HepG2 (cell line): ENCODE results near the gene KIAA0930. TPM values are rescaled to one million over a fixed set of nuclear protein-coding genes. Genes with fewer than 3 reads are reported as not detected.

Source experiments
- CCDC6 ChIP-seq: sonication (generic); formaldehyde crosslinking; IDR thresholded peaks from 2 replicates; pipeline ENCODE4 v1.8.1; 2022; ENCODE audit warnings: mild to moderate bottlenecking, missing genetic modification reagents, moderate library complexity
- CEBPB ChIP-seq: IDR thresholded peaks from 2 replicates; pipeline ENCODE4 v1.6.1; 2011; ENCODE audit warnings: low read depth, low read length, improper control_type of control experiment, borderline replicate concordance
- CREM ChIP-seq, 2 experiments: sonication (generic) in 1 of 2; formaldehyde crosslinking in 1 of 2; IDR thresholded peaks; 2 replicates each; pipeline versions ENCODE4 v1.4.0 to v1.6.1; 2016 to 2020; ENCODE audit warnings: antibody characterized with exemption in 1 of 2, mild to moderate bottlenecking in 1 of 2, missing genetic modification reagents in 1 of 2
- GATAD2A ChIP-seq: IDR thresholded peaks from 2 replicates; pipeline ENCODE4 v1.6.1; 2016
- GFI1 ChIP-seq: sonication (generic); formaldehyde crosslinking; IDR thresholded peaks from 2 replicates; pipeline ENCODE4 v1.5.0; 2020; ENCODE audit warnings: missing genetic modification reagents, mild to moderate bottlenecking, borderline replicate concordance
- HNF4A ChIP-seq: sonication (generic); formaldehyde crosslinking; IDR thresholded peaks from 2 replicates; pipeline ENCODE4 v1.4.0; 2020; ENCODE audit warnings: missing genetic modification reagents
- KDM3A ChIP-seq: IDR thresholded peaks from 2 replicates; pipeline ENCODE4 v1.6.1; 2018; ENCODE audit warnings: low read depth, missing compliant biosample characterization
- NBN ChIP-seq: fragments of 450-650 bp; conservative IDR thresholded peaks from 2 replicates; pipeline ENCODE4 v1.6.1; 2017
- PLRG1 ChIP-seq: fragments of 450-650 bp; conservative IDR thresholded peaks from 2 replicates; pipeline ENCODE4 v1.6.1; 2016
- POGZ ChIP-seq: sonication (generic); formaldehyde crosslinking; IDR thresholded peaks from 2 replicates; pipeline ENCODE4 v1.4.0; 2020; ENCODE audit warnings: mild to moderate bottlenecking, missing genetic modification reagents
- YEATS2 ChIP-seq: sonication (generic); formaldehyde crosslinking; IDR thresholded peaks from 2 replicates; pipeline ENCODE4 v1.4.0; 2020; ENCODE audit warnings: missing genetic modification reagents, borderline replicate concordance
- ZBTB7B ChIP-seq: sonication (generic); formaldehyde crosslinking; IDR thresholded peaks from 2 replicates; pipeline ENCODE4 v1.4.0; 2020; ENCODE audit warnings: missing genetic modification reagents
- ZKSCAN5 ChIP-seq: sonication (generic); formaldehyde crosslinking; IDR thresholded peaks from 2 replicates; pipeline ENCODE4 v1.5.1; 2020; ENCODE audit warnings: mild to moderate bottlenecking, missing genetic modification reagents
- ZNF264 ChIP-seq: sonication (generic); formaldehyde crosslinking; IDR thresholded peaks from 2 replicates; pipeline ENCODE4 v1.4.0; 2020; ENCODE audit warnings: missing genetic modification reagents
- ZNF317 ChIP-seq: sonication (generic); formaldehyde crosslinking; IDR thresholded peaks from 2 replicates; pipeline ENCODE4 v1.5.0; 2020; ENCODE audit warnings: mild to moderate bottlenecking, missing genetic modification reagents
- ZNF546 ChIP-seq: sonication (generic); formaldehyde crosslinking; conservative IDR thresholded peaks from 2 replicates; pipeline ENCODE4 v1.8.1; 2023; ENCODE audit warnings: mild to moderate bottlenecking, missing genetic modification reagents
- polyA plus RNA-seq, 8 experiments: library from polyadenylated mRNA; depleted of rRNA in 3 of 8; stranded (reverse) in 7 of 8; unstranded in 1 of 8; fragments of >200 nt; fragmentation: Illumina TruSeq in 4 of 8; extraction: Trizol in 4 of 8; gene quantifications; 2 replicates each; pipeline versions ENCODE4 v1.2.1 to v1.2.3, GENCODE V29; 2011 to 2016; ENCODE audit warnings: low read depth in 4 of 8, missing spikeins in 1 of 8, mixed read lengths in 1 of 8; ENCODE audit not compliant: insufficient read depth in 1 of 8
- total RNA-seq, 5 experiments: library from RNA; depleted of rRNA; stranded (reverse); fragments of >200 nt; fragmentation: Illumina TruSeq; extraction: Trizol; gene quantifications; 2 replicates each; pipeline ENCODE4 v1.2.3, GENCODE V29; 2016; ENCODE audit warnings: low read depth in 1 of 5
- TF ChIP-seq, protein P1 (sequence below): sonication (generic); formaldehyde crosslinking; IDR thresholded peaks from 2 replicates; pipeline ENCODE4 v1.4.0; 2020; ENCODE audit warnings: missing genetic modification reagents, mild to moderate bottlenecking, borderline replicate concordance
- TF ChIP-seq, protein P2 (sequence below): sonication (generic); formaldehyde crosslinking; IDR thresholded peaks from 2 replicates; pipeline ENCODE4 v1.4.0; 2020; ENCODE audit warnings: missing genetic modification reagents, low read depth, mild to moderate bottlenecking, borderline replicate concordance
- TF ChIP-seq, protein P3 (sequence below): sonication (generic); formaldehyde crosslinking; conservative IDR thresholded peaks from 2 replicates; pipeline ENCODE4 v1.4.0; 2020; ENCODE audit warnings: missing genetic modification reagents
- TF ChIP-seq, protein P4 (sequence below): sonication (generic); formaldehyde crosslinking; conservative IDR thresholded peaks from 2 replicates; pipeline ENCODE4 v1.4.0; 2020; ENCODE audit warnings: mild to moderate bottlenecking, missing genetic modification reagents, moderate library complexity
- TF ChIP-seq, protein P5 (sequence below): sonication (generic); IDR thresholded peaks from 2 replicates; pipeline ENCODE4 v1.6.1; 2016; ENCODE audit warnings: low read depth, borderline replicate concordance
- TF ChIP-seq, protein P6 (sequence below): sonication (generic); formaldehyde crosslinking; IDR thresholded peaks from 2 replicates; pipeline ENCODE4 v1.5.0; 2020; ENCODE audit warnings: missing genetic modification reagents, mild to moderate bottlenecking, borderline replicate concordance

The KIAA0930 gene
- total and polyA plus RNA-seq, 2 of the 13 experiments (the other 11 are each of a cell fraction or from before 2014, with no cell fraction given), result 27.0 to 38.2 TPM

DNA sequence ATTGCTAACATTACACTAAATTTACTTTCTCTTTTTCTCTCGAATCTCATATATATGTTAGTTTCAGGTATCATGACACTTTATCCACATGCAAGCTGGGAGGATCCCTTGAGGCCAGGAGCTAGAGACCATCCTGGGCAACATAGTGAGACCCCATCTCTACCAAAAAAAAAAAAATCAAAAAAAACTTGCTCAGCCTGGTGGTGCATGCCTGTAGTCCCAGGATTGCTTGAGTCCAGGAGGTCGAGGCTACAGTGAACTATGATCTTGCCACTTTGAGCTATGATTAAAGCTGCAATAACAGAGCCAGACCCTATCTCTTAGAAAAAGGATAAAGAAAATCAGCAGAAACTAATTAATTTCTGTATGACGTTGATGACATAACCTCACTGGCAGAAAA is 40.3 kb upstream of the KIAA0930 start (continued):
- 0 out of 2 replicates have a peak, but pooled peaks have one; percentile 17 for TF ChIP-seq CREM (IDR thresholded peaks at IDR 0.05)
- no peak for TF ChIP-seq CREM (CRISPR knock-in tag; IDR thresholded peaks at IDR 0.05)
- 0 out of 2 replicates have a peak, but pooled peaks have one; percentile 44 for TF ChIP-seq ZNF317 (CRISPR knock-in tag)
- no peak for TF ChIP-seq KDM3A (CRISPR knock-in tag)
- TF ChIP-seq, protein P1, sequence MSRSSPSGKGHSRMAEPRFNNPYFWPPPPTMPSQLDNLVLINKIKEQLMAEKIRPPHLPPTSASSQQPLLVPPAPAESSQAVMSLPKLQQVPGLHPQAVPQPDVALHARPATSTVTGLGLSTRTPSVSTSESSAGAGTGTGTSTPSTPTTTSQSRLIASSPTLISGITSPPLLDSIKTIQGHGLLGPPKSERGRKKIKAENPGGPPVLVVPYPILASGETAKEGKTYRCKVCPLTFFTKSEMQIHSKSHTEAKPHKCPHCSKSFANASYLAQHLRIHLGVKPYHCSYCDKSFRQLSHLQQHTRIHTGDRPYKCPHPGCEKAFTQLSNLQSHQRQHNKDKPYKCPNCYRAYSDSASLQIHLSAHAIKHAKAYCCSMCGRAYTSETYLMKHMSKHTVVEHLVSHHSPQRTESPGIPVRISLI (CRISPR knock-in tag), result peak; percentile 91
- TF ChIP-seq CCDC6 (CRISPR knock-in tag), result no peak
- TF ChIP-seq HNF4A, result peak; percentile 75
- TF ChIP-seq, protein P2, sequence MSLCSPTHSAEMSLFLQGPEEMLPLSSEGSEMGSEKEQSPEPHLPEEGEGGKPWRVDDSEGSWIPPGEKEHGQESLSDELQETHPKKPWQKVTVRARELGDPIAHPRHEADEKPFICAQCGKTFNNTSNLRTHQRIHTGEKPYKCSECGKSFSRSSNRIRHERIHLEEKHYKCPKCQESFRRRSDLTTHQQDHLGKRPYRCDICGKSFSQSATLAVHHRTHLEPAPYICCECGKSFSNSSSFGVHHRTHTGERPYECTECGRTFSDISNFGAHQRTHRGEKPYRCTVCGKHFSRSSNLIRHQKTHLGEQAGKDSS, result no peak
- TF ChIP-seq, protein P3, sequence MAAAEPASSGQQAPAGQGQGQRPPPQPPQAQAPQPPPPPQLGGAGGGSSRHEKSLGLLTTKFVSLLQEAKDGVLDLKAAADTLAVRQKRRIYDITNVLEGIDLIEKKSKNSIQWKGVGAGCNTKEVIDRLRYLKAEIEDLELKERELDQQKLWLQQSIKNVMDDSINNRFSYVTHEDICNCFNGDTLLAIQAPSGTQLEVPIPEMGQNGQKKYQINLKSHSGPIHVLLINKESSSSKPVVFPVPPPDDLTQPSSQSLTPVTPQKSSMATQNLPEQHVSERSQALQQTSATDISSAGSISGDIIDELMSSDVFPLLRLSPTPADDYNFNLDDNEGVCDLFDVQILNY (CRISPR knock-in tag), result no peak
- TF ChIP-seq, protein P4, sequence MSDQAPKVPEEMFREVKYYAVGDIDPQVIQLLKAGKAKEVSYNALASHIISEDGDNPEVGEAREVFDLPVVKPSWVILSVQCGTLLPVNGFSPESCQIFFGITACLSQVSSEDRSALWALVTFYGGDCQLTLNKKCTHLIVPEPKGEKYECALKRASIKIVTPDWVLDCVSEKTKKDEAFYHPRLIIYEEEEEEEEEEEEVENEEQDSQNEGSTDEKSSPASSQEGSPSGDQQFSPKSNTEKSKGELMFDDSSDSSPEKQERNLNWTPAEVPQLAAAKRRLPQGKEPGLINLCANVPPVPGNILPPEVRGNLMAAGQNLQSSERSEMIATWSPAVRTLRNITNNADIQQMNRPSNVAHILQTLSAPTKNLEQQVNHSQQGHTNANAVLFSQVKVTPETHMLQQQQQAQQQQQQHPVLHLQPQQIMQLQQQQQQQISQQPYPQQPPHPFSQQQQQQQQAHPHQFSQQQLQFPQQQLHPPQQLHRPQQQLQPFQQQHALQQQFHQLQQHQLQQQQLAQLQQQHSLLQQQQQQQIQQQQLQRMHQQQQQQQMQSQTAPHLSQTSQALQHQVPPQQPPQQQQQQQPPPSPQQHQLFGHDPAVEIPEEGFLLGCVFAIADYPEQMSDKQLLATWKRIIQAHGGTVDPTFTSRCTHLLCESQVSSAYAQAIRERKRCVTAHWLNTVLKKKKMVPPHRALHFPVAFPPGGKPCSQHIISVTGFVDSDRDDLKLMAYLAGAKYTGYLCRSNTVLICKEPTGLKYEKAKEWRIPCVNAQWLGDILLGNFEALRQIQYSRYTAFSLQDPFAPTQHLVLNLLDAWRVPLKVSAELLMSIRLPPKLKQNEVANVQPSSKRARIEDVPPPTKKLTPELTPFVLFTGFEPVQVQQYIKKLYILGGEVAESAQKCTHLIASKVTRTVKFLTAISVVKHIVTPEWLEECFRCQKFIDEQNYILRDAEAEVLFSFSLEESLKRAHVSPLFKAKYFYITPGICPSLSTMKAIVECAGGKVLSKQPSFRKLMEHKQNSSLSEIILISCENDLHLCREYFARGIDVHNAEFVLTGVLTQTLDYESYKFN (CRISPR knock-in tag), result peak; percentile 43; the same call in 1 of the 2 replicates
- no peak for TF ChIP-seq ZNF264
- TF ChIP-seq ZNF546 (CRISPR knock-in tag), result no peak
- TF ChIP-seq, protein P5, sequence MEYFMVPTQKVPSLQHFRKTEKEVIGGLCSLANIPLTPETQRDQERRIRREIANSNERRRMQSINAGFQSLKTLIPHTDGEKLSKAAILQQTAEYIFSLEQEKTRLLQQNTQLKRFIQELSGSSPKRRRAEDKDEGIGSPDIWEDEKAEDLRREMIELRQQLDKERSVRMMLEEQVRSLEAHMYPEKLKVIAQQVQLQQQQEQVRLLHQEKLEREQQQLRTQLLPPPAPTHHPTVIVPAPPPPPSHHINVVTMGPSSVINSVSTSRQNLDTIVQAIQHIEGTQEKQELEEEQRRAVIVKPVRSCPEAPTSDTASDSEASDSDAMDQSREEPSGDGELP, result no peak
- no peak for TF ChIP-seq CEBPB
- no peak for TF ChIP-seq PLRG1
- no peak for TF ChIP-seq ZKSCAN5 (CRISPR knock-in tag)
- no peak for TF ChIP-seq YEATS2 (CRISPR knock-in tag)
- TF ChIP-seq ZBTB7B, result 0 out of 2 replicates have a peak, but pooled peaks have one; percentile 37
- TF ChIP-seq, protein P6, sequence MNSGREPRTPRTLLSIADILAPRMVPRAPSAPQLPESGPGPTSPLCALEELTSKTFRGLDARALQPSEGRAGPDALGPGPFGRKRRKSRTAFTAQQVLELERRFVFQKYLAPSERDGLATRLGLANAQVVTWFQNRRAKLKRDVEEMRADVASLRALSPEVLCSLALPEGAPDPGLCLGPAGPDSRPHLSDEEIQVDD, result no peak
- TF ChIP-seq GATAD2A (CRISPR knock-in tag), result 0 out of 2 replicates have a peak, but pooled peaks have one; percentile 16
- TF ChIP-seq GFI1 (CRISPR knock-in tag), result 0 out of 2 replicates have a peak, but pooled peaks have one; percentile 28
- no peak for TF ChIP-seq NBN
- 0 out of 2 replicates have a peak, but pooled peaks have one; percentile 19 for TF ChIP-seq POGZ (CRISPR knock-in tag)
